HG03378 (cell line): ENCODE results near the gene SLC38A6.

ENCODE experiments used
- ATAC-seq: cut with Tn5 transposase; IDR thresholded peaks from one replicate; pipeline ENCODE4 v1.9.1; 2021; ENCODE audit warnings: mild to moderate bottlenecking, moderate library complexity; ENCODE audit not compliant: unreplicated experiment

The SLC38A6 gene

GRCh38 chr14:61101803-61102548, 120.9 kb downstream of the SLC38A6 start:
- ATAC-seq: no peak
